ENCODE data around the gene PFN3. TPM values are rescaled to one million over a fixed set of nuclear protein-coding genes. Genes with fewer than 3 reads are reported as not detected.
A peak's percentile ranks its signal among the peaks of the same experiment; 100 is the strongest.

The PFN3 gene
- total RNA-seq, 4 donors from 2014 or later: 2.0 TPM; not detected in 3

DNA sequence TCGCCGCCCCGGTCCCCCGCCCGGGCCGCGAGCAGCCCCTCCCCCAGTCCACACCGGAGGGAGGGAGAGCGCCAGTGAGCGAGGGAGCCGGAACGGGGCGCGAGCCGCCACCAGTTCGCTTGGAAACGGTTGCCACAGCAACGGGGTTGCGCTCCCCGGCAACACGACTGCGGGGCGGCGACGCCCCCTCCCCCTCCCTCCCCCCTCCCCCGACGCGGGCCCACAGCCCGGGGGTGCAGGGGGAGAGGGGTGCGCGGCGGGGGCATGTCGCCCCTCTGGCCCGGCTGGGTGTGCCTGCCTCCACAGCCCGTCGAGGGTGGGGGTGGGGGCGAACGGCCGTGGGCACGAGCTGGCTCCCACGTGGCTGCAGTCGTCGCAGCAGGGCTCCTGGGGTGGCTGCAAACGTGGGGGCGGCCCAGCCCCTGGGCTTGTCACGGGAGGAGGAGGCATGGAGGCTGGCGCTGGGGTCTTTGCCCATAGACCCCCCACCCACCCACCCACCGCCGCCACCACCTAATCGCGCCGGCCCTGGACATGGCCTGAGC, 46.7 kb upstream of the PFN3 start:
- peak overlapping the region in 2 of 4 donors; percentile 62 to 63 for H3K27ac ChIP-seq
- TF ChIP-seq, protein P1, sequence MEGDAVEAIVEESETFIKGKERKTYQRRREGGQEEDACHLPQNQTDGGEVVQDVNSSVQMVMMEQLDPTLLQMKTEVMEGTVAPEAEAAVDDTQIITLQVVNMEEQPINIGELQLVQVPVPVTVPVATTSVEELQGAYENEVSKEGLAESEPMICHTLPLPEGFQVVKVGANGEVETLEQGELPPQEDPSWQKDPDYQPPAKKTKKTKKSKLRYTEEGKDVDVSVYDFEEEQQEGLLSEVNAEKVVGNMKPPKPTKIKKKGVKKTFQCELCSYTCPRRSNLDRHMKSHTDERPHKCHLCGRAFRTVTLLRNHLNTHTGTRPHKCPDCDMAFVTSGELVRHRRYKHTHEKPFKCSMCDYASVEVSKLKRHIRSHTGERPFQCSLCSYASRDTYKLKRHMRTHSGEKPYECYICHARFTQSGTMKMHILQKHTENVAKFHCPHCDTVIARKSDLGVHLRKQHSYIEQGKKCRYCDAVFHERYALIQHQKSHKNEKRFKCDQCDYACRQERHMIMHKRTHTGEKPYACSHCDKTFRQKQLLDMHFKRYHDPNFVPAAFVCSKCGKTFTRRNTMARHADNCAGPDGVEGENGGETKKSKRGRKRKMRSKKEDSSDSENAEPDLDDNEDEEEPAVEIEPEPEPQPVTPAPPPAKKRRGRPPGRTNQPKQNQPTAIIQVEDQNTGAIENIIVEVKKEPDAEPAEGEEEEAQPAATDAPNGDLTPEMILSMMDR (IDR thresholded peaks at IDR 0.05): no peak
- no peak for TF ChIP-seq POLR2A (IDR thresholded peaks at IDR 0.05)
- H3K4me3 ChIP-seq: peak overlapping the region; percentile 45 to 82 (median 70)
- H3K4me1 ChIP-seq: peaks cover 29 to 80% (median 32%) of the 10 kb centered on the region in 3 donors
- no peak for DNase-seq
- H3K36me3 ChIP-seq: peaks cover 0 to 5% (median 1%) of the 10 kb centered on the region in 3 donors
- no CpG with 5 or more reads among the region's 52 CpGs for WGBS, 2 donors
- no peaks in the 10 kb centered on the region for H3K9me3 ChIP-seq
- intact Hi-C loops (cut with DNase I): no loop called here
- peaks cover 0 to 48% (median 0%) of the 10 kb centered on the region in 4 donors for H3K27me3 ChIP-seq

DNA sequence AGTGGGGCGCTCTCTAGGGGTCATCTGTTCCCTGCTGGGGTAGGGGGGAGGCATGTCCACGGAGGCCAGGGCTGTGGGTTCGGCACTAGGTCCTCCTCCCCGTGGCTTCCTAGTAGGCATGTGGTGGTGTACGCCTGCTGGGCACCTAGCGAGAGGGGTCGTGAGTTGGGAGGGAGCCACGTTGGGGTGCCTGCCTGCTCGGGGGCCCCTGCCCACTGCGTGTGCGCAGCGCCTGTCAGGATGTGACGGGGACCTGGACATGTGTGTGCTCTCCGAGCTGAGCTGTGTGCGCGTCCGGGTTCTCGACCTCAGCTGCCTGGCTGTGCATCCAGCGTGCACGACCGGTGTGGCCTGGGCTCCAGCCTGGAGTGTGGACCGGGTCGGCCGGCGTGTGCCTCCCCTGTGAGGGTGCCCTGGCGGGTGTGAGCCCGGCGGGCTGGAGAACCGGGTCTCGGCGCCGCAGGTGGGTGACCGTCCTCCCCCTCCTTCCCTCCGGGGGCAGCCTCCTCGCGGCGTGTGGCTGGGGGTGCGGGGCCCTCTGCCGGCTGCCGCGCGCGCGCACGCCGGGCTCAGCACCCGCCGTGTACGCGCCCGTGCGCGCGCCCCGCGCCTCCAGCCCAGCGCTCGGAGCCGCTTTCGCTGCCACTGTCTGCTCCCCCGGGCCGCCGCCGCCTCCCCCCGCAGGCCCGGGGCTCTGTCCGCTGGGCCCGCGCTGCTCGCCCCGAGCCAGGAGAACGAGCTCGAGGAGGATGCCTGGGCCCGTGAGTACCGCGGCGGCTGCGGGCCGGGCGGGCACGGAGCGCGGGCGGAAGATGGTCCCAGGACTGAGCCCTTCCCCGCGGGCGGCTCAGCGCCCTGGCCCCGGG, 46.0 kb upstream of the PFN3 start, which contains the start of gene PRR7:
Gene PRR7, plus strand, starts transcription at position 615 of the 866 bp plus-strand sequence. CDS start 8,254 bp downstream, outside the sequence.
- Histone ChIP-seq H3K36me3 (peaks cover under 1 to 12% (median 8%) of the 10 kb centered on the region in 3 donors), H3K4me1 (peaks cover 29 to 78% (median 32%) of the 10 kb centered on the region in 3 donors), H3K27me3 (peaks cover 0 to 46% (median 0%) of the 10 kb centered on the region in 4 donors), H3K9me3 (no peaks in the 10 kb centered on the region), H3K27ac (peak within 1 kb of the TSS in 3 of 4 donors; percentile 61 to 63 (median 62)), H3K4me3 (peak within 1 kb of the TSS; percentile 45 to 82 (median 70))
- TF ChIP-seq, protein P1 (IDR thresholded peaks at IDR 0.05): peak in 3 of 6 experiments; percentile 8 to 37 (median 20)
- TF ChIP-seq POLR2A (IDR thresholded peaks at IDR 0.05): peak in 1 of 4 donors; percentile 27
- WGBS, 2 donors: 0 to 5% methylated on average over 10 to 11 of the region's 89 CpGs
- no peak for DNase-seq
- intact Hi-C loops (cut with DNase I): no loop called here

DNA sequence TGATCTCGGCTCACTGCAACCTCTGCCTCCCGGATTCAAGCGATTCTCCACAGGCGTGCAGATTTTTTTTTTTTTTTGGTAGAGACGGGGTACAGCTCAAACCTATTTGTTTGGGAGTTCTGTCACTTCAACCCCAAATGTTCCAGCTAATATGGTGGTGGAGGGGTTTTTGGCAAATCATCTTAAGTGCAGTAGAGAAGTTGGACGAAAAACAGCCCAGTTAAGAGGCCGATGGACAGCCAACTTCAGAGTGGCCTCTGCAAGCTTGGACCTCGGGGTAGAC, 45.4 kb upstream of the PFN3 start:
- peak overlapping the region in 1 of 4 donors; percentile 61 for H3K27ac ChIP-seq
- H3K9me3 ChIP-seq: no peaks in the 10 kb centered on the region
- DNase-seq: no peak
- intact Hi-C loops (cut with DNase I): no loop called here
- whole genome bisulfite sequencing, 2 donors: 3 to 6% methylated on average over 7 to 8 of the region's 8 CpGs
- peaks cover 0 to 43% (median 0%) of the 10 kb centered on the region in 4 donors for H3K27me3 ChIP-seq
- peaks cover 6 to 18% (median 14%) of the 10 kb centered on the region in 3 donors for H3K36me3 ChIP-seq
- TF ChIP-seq, protein P1 (IDR thresholded peaks at IDR 0.05): no peak
- TF ChIP-seq POLR2A (IDR thresholded peaks at IDR 0.05): no peak
- peaks cover 29 to 78% (median 32%) of the 10 kb centered on the region in 3 donors for H3K4me1 ChIP-seq
- peak overlapping the region in 3 of 4 donors; percentile 45 to 82 (median 72) for H3K4me3 ChIP-seq

DNA sequence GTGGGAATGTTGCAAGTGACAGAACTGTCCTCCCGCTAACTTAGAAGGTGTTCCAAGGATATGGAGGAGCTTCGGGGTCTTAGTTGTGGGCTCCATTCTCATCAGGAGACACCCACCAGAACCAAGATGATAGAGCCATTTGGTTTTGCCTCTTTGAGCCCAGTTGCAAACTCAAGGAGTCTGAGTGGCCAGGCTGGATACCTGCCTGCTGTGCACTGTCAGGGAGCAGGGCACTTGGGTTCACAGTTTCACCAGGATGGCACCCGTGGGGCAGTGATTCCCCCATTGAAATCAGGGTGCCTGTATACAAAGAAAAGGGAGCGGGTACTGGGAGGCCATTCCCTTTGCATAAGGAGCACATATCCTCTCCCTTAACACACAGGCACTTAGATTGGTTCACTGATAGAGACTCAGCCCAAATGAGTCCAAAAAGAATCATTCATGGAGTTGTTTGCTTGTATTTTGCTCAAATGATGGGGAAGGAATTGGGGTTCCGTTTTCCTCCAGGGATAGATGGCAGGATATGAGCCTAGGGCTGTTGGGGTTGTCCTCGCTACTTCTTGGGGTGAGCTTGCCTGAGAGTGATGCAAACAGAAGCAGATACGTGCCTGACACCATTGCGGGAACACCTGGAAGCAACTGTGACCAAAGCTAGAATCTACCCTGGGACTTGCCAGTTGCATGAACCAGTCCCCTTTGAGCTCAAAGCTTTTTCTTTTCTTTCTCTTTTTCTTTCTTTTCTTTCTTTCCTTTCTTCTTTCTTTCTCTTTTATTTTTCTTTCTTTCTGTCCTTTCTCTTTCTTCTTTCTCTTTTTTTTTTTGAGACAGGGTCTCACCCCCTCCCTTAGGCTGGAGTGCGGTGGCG, 44.8 kb upstream of the PFN3 start:
- 41 to 50% methylated on average over 9 to 10 of the region's 10 CpGs for WGBS, 2 donors
- Histone ChIP-seq H3K4me1 (peaks cover 29 to 75% (median 32%) of the 10 kb centered on the region in 3 donors), H3K4me3 (no peak overlapping the region), H3K27ac (no peak overlapping the region), H3K9me3 (no peaks in the 10 kb centered on the region), H3K36me3 (peaks cover 11 to 24% (median 14%) of the 10 kb centered on the region in 3 donors), H3K27me3 (peaks cover 0 to 38% (median 0%) of the 10 kb centered on the region in 4 donors)
- DNase-seq: no peak
- TF ChIP-seq, protein P1 (IDR thresholded peaks at IDR 0.05): no peak
- TF ChIP-seq POLR2A (IDR thresholded peaks at IDR 0.05): no peak
- intact Hi-C loops (cut with DNase I): no loop called here
